Spleen (tissue), 7 donors: ENCODE measurements around the gene TFRC.

ENCODE experiments used
- POLR2A ChIP-seq, 3 donors: fragments of 450-650 bp; IDR thresholded peaks; one replicate each; pipeline ENCODE4 v1.5.1; 2017; ENCODE audit warnings: antibody characterized with exemption in 3 of 3, mild to moderate bottlenecking in 1 of 3
- POLR2AphosphoS5 ChIP-seq, 3 donors: sonication (generic); formaldehyde crosslinking; IDR thresholded peaks; one replicate each; pipeline ENCODE4 v1.5.1; 2017; ENCODE audit warnings: antibody characterized with exemption in 3 of 3
- TF ChIP-seq, protein P1 (sequence below), 11 experiments: fragments of 200-600 bp in 7 of 11; fragments of 450-650 bp in 4 of 11; sonication (generic) in 4 of 11; IDR thresholded peaks in 8 of 11; conservative IDR thresholded peaks in 3 of 11; 1 replicate in 7 of 11; 2 replicates in 4 of 11; pipeline versions ENCODE4 v1.4.0 to v1.8.0; 2016 to 2021; ENCODE audit warnings: antibody characterized with exemption in 11 of 11, inconsistent platforms in 4 of 11, mild to moderate bottlenecking in 1 of 11
- donor health status: DM: no; HTN: no; CAD: no; lungs with moderate emphysema.
- donor health status: DM: no; HTN: no; CAD: no.
- donor health status: DM: no; HTN: no; CAD: no.

- TF ChIP-seq, protein P1, sequence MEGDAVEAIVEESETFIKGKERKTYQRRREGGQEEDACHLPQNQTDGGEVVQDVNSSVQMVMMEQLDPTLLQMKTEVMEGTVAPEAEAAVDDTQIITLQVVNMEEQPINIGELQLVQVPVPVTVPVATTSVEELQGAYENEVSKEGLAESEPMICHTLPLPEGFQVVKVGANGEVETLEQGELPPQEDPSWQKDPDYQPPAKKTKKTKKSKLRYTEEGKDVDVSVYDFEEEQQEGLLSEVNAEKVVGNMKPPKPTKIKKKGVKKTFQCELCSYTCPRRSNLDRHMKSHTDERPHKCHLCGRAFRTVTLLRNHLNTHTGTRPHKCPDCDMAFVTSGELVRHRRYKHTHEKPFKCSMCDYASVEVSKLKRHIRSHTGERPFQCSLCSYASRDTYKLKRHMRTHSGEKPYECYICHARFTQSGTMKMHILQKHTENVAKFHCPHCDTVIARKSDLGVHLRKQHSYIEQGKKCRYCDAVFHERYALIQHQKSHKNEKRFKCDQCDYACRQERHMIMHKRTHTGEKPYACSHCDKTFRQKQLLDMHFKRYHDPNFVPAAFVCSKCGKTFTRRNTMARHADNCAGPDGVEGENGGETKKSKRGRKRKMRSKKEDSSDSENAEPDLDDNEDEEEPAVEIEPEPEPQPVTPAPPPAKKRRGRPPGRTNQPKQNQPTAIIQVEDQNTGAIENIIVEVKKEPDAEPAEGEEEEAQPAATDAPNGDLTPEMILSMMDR (IDR thresholded peaks at IDR 0.05 in 8 of 11, conservative IDR thresholded peaks at IDR 0.05 in 3 of 11): no peak
- no peak for TF ChIP-seq POLR2AphosphoS5 (IDR thresholded peaks at IDR 0.05)
- TF ChIP-seq POLR2A (IDR thresholded peaks at IDR 0.05): no peak
Measured at GRCh38 chr3:196060834-196061233, 21.1 kb downstream of the TFRC start.
